Dendritic cell treated with granulocyte-macrophage colony-stimulating factor and Interleukin-4, amounts not matched to agents 40 ng/mL and 50 ng/mL, for 4 days (primary cell): ENCODE results near the gene RAB27B.

Experiments
- H3K27ac Mint-ChIP-seq: one replicate; pipeline ENCODE4 v1.8.0; 2022; ENCODE audit warnings: mild to moderate bottlenecking, mixed read lengths
- H3K27me3 Mint-ChIP-seq: one replicate; pipeline ENCODE4 v1.8.0; 2022; ENCODE audit warnings: mild to moderate bottlenecking, mixed read lengths
- H3K36me3 Mint-ChIP-seq: one replicate; pipeline ENCODE4 v1.8.0; 2022; ENCODE audit warnings: low read depth, mixed read lengths
- H3K4me1 Mint-ChIP-seq: one replicate; pipeline ENCODE4 v1.8.0; 2022; ENCODE audit warnings: low read depth, mixed read lengths
- H3K4me3 Mint-ChIP-seq: one replicate; pipeline ENCODE4 v1.8.0; 2022; ENCODE audit warnings: mild to moderate bottlenecking, moderate library complexity, mixed read lengths
- H3K9me3 Mint-ChIP-seq: one replicate; pipeline ENCODE4 v1.8.0; 2022; ENCODE audit warnings: mixed read lengths
- intact Hi-C: fragments of 100-400 bp; cut with micrococcal nuclease; formaldehyde crosslinking; loops from one replicate; pipeline ENCODE4 v1.15.0; 2022

The RAB27B gene

GRCh38 chr18:54883816-54884604, 55.7 kb downstream of the RAB27B start:
- Mint-ChIP-seq H3K27me3 (no peaks in the 10 kb centered on the region), H3K4me1 (no peaks in the 10 kb centered on the region), H3K4me3 (no peak overlapping the region), H3K9me3 (no peaks in the 10 kb centered on the region), H3K27ac (no peak overlapping the region), H3K36me3 (no peaks in the 10 kb centered on the region)
- intact Hi-C loops = no loop called here

GRCh38 chr18:54888378-54888777, 60.1 kb downstream of the RAB27B start:
- Mint-ChIP-seq H3K4me1 (no peaks in the 10 kb centered on the region), H3K36me3 (no peaks in the 10 kb centered on the region), H3K9me3 (no peaks in the 10 kb centered on the region), H3K27ac (no peak overlapping the region), H3K4me3 (no peak overlapping the region), H3K27me3 (no peaks in the 10 kb centered on the region)
- intact Hi-C loops = no loop called here

GRCh38 chr18:54888933-54889332, 60.7 kb downstream of the RAB27B start:
- Mint-ChIP-seq H3K27me3 (no peaks in the 10 kb centered on the region), H3K27ac (no peak overlapping the region), H3K9me3 (no peaks in the 10 kb centered on the region), H3K4me3 (no peak overlapping the region), H3K4me1 (no peaks in the 10 kb centered on the region), H3K36me3 (no peaks in the 10 kb centered on the region)
- intact Hi-C loops = no loop called here

- no peak overlapping the region for H3K4me3 Mint-ChIP-seq
- no peaks in the 10 kb centered on the region for H3K27me3 Mint-ChIP-seq
- no peaks in the 10 kb centered on the region for H3K4me1 Mint-ChIP-seq
- H3K36me3 Mint-ChIP-seq = no peaks in the 10 kb centered on the region
- H3K27ac Mint-ChIP-seq = no peak overlapping the region
- no peaks in the 10 kb centered on the region for H3K9me3 Mint-ChIP-seq
- intact Hi-C loops = no loop called here
Observed at GRCh38 chr18:54899500-54899899, 71.2 kb downstream of the RAB27B start.

- H3K27ac Mint-ChIP-seq = no peak overlapping the region
- H3K4me3 Mint-ChIP-seq = no peak overlapping the region
- intact Hi-C loops = no loop called here
- no peaks in the 10 kb centered on the region for H3K36me3 Mint-ChIP-seq
- no peaks in the 10 kb centered on the region for H3K9me3 Mint-ChIP-seq
- H3K4me1 Mint-ChIP-seq = no peaks in the 10 kb centered on the region
- H3K27me3 Mint-ChIP-seq = no peaks in the 10 kb centered on the region
Observed at GRCh38 chr18:54900290-54900689, 72.0 kb downstream of the RAB27B start.

- intact Hi-C loops = no loop called here
- no peaks in the 10 kb centered on the region for H3K27me3 Mint-ChIP-seq
- H3K36me3 Mint-ChIP-seq = no peaks in the 10 kb centered on the region
- no peak overlapping the region for H3K27ac Mint-ChIP-seq
- no peaks in the 10 kb centered on the region for H3K4me1 Mint-ChIP-seq
- H3K4me3 Mint-ChIP-seq = no peak overlapping the region
- H3K9me3 Mint-ChIP-seq = no peaks in the 10 kb centered on the region
Observed at GRCh38 chr18:54904581-54904980, 76.3 kb downstream of the RAB27B start.

GRCh38 chr18:54905629-54906028, 77.4 kb downstream of the RAB27B start:
- Mint-ChIP-seq H3K4me1 (no peaks in the 10 kb centered on the region), H3K4me3 (no peak overlapping the region), H3K9me3 (no peaks in the 10 kb centered on the region), H3K36me3 (no peaks in the 10 kb centered on the region), H3K27ac (no peak overlapping the region), H3K27me3 (no peaks in the 10 kb centered on the region)
- intact Hi-C loops = no loop called here

GRCh38 chr18:54906331-54907185, 78.3 kb downstream of the RAB27B start:
- H3K36me3 Mint-ChIP-seq = no peaks in the 10 kb centered on the region
- H3K4me3 Mint-ChIP-seq = no peak overlapping the region
- intact Hi-C loops = no loop called here
- H3K9me3 Mint-ChIP-seq = no peaks in the 10 kb centered on the region
- no peaks in the 10 kb centered on the region for H3K27me3 Mint-ChIP-seq
- no peak overlapping the region for H3K27ac Mint-ChIP-seq
- no peaks in the 10 kb centered on the region for H3K4me1 Mint-ChIP-seq

- H3K27ac Mint-ChIP-seq = no peak overlapping the region
- intact Hi-C loops = no loop called here
- no peaks in the 10 kb centered on the region for H3K9me3 Mint-ChIP-seq
- H3K27me3 Mint-ChIP-seq = no peaks in the 10 kb centered on the region
- no peaks in the 10 kb centered on the region for H3K36me3 Mint-ChIP-seq
- H3K4me1 Mint-ChIP-seq = no peaks in the 10 kb centered on the region
- H3K4me3 Mint-ChIP-seq = no peak overlapping the region
Observed at GRCh38 chr18:54909538-54909937, 81.3 kb downstream of the RAB27B start.

- Mint-ChIP-seq H3K36me3 (no peaks in the 10 kb centered on the region), H3K4me3 (no peak overlapping the region), H3K4me1 (no peaks in the 10 kb centered on the region), H3K27ac (no peak overlapping the region), H3K9me3 (no peaks in the 10 kb centered on the region), H3K27me3 (no peaks in the 10 kb centered on the region)
- intact Hi-C loops = no loop called here
Observed at GRCh38 chr18:54910161-54910919, 82.1 kb downstream of the RAB27B start.

- intact Hi-C loops = no loop called here
- Mint-ChIP-seq H3K4me3 (no peak overlapping the region), H3K4me1 (no peaks in the 10 kb centered on the region), H3K27ac (no peak overlapping the region), H3K27me3 (no peaks in the 10 kb centered on the region), H3K36me3 (no peaks in the 10 kb centered on the region), H3K9me3 (no peaks in the 10 kb centered on the region)
Observed at GRCh38 chr18:54911551-54911950, 83.3 kb downstream of the RAB27B start.

GRCh38 chr18:54914816-54915215, 86.5 kb downstream of the RAB27B start:
- Mint-ChIP-seq H3K9me3 (no peaks in the 10 kb centered on the region), H3K4me3 (no peak overlapping the region), H3K27me3 (no peaks in the 10 kb centered on the region), H3K36me3 (no peaks in the 10 kb centered on the region), H3K4me1 (no peaks in the 10 kb centered on the region), H3K27ac (no peak overlapping the region)
- intact Hi-C loops = no loop called here

- intact Hi-C loops = no loop called here
- H3K27me3 Mint-ChIP-seq = no peaks in the 10 kb centered on the region
Observed at GRCh38 chr18:54916507-54916906, 88.2 kb downstream of the RAB27B start.

GRCh38 chr18:54918060-54918459, 89.8 kb downstream of the RAB27B start:
- Mint-ChIP-seq H3K36me3 (no peaks in the 10 kb centered on the region), H3K27ac (no peak overlapping the region), H3K4me3 (no peak overlapping the region), H3K4me1 (no peaks in the 10 kb centered on the region), H3K27me3 (no peaks in the 10 kb centered on the region), H3K9me3 (no peaks in the 10 kb centered on the region)
- intact Hi-C loops = no loop called here

More at GRCh38 chr18:54916507-54916906, 88.2 kb downstream of the RAB27B start:
- Mint-ChIP-seq H3K4me1 (no peaks in the 10 kb centered on the region), H3K27ac (no peak overlapping the region), H3K4me3 (no peak overlapping the region), H3K36me3 (no peaks in the 10 kb centered on the region), H3K9me3 (no peaks in the 10 kb centered on the region)
